ENCODE measurements around the gene PIP5K1B. TPM values are rescaled to one million over a fixed set of nuclear protein-coding genes. Genes with fewer than 3 reads are reported as not detected.
A peak's percentile ranks its signal among the peaks of the same experiment; 100 is the strongest.
"Not testable (repeated sequence)": the region's sequence is repeated elsewhere in the genome, so short reads cannot be mapped to it uniquely, and the experiment has no call there.

PIP5K1B gene
- polyA plus RNA-seq, 4 donors, result 6.2 to 8.5 (median 7.9) TPM

DNA sequence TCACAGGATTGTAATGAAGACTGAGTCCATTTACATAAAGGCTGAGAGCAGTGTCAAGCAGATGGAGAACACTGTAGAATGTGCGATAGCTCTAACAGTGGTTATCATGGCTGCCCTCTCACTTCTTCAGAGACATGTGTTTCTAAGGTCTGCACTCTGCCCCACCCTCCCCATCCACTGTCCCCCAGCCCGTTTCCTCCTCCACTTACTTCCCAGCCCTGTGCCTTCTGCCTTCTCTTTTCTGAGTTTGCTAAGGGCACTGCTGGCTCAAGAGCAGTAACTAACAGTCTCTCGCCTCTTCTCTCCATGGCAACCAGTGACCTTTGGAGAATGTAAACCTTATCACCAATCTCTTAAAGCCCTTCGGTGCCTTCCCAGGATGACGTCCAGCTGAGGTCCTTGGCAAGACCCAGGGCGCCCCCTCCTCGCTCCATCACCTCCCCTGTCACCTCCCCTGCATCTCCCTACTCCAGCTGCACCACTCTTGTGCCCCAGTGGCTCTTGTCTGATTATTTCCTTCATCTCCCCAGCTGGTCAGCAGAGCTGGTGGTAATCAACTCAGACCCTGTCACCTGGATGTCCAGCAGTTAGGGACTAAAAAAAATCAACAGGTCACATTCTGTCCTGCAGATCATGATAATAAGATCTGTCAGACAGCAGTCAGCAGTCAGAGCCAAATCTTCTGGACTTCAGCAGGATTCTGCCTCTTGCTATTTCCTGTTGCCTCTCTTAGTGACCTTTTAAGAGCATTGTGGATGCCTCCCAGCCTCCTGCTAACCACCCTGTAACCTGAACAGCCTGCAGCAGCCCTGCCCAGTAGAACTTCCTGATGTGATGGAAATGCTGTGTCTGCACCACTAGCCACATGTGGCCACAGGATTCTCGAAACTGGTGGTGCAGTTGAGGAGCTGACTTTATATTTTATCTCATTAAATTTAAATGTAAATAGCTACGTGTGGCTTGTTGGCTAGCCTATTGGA is 339.5 kb downstream of the PIP5K1B start:
- DNase-seq (ENCODE audit: low read depth in 4 of 4, low spot score in 3 of 4), result peak in 1 of 4 donors; percentile 32

DNA sequence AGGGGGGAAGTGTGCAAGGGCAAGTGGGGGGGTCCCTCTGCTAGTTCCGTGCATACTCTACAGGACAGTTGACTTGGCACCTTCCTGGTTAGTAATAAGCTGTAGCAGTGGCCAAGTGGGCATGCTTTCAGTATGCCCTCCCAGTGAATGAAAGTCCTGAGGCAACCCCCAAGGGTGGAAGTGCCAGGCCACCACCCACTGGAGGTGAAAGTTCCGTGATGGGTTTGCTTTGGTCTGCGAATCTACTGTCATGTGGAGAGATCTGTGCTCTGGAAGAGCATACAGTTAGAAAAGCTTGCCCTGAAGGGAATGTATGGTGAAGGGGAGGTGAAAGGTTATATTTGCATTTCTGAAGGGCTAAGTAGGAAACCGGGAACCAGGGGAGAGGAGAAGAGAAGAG is 340.8 kb downstream of the PIP5K1B start:
- DNase-seq (ENCODE audit: low read depth in 4 of 4, low spot score in 3 of 4), result no peak

DNA sequence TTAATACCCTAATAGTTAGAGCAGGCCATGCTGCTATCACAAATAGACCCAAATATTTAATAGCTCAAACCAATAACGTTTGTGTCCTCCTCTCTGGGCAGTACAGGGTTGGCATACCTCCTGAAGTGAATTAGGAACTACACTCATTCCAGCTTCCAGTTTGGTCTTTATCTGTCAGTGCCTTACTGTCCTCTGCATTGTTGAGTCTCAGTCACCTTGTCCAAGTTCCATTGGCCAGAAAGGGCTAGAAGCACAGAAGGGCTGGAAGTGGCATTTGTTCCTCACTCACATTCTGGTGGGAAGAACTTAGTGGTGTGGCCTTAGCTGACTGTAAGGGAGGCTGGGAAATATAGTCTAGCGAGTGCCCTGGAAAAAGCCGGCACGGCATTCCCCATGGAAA is 341.7 kb downstream of the PIP5K1B start:
- no peak for DNase-seq (ENCODE audit: low read depth in 4 of 4, low spot score in 3 of 4)

DNA sequence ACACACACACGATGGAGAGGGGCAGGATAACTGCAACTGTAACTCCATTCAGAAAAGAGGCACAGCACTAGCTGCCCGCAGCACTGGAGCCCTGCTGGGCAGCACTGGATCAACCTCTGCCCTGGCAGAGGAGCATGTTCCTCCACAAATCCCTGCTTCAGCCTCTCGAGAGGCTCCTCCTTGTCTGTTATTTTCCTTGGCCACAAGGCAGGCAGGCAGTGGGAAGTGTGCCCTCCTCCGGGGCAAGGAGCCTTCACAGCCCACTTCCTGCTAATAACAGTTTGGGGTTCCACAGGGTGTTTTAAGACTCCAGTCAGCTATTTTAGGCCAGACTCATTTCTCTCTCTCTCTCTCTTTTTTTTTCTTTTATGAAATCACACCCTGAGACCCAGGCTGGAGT is 342.3 kb downstream of the PIP5K1B start:
- no peak for DNase-seq (ENCODE audit: low read depth in 4 of 4, low spot score in 3 of 4)

DNA sequence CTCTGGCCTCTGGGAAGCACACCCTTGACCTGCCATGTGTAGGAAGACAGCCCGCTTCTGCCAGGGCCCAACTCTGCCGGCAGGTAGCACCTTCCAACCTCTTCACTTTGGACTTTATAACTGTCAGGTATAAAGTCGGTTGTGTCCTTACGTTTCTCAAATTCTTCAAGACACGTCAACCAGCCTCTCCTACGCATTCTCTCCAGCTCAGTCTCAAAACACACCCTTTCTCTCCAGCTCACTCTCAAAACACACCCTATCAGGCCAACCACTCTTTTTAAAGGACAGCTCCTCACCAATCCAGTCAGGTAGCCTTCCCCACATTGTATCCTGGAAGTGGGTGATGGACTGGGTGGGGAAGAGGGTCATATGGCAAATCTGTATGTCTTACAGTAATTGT is 344.1 kb downstream of the PIP5K1B start:
- no peak for DNase-seq (ENCODE audit: low read depth in 4 of 4, low spot score in 3 of 4)

DNA sequence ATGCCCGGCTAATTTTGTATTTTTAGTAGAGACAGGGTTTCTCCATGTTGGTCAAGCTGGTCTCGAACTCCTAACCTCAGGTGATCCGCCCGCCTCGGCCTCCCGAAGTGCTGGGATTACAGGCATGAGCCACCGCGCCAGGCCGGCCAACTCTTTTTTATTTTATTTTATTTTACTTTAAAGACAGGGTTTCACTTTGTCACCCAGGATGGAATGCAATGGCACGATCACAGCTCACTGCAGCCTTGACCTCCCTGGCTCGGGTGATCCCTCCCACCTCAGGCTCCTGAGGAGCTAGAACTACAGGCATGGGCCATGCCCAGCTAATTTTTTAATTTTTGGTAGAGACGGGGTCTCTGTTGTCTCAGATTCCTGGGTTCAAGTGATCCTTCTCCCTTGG is 345.9 kb downstream of the PIP5K1B start:
- not testable (repeated sequence) for DNase-seq (ENCODE audit: low read depth in 4 of 4, low spot score in 3 of 4)

DNA sequence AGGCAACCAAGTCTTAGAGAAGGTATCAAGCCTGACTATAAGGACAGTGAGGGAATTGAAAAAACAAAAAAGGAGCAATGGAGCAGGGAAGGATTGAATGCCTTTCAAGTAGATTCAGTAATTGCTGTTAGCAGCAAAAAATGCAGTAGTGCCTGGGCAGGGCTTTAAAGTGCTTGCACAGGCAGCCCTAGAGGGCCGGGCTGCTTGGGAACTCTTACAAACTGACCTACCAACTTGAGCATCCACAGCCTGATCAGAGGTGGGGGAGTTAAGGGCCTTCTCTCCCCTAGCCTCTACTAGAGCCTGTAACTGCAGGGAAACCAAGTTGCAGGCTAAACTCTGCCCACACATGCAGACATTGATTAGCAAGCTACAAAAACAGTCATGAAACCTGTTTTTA is 349.9 kb downstream of the PIP5K1B start:
- no peak for DNase-seq (ENCODE audit: low read depth in 4 of 4, low spot score in 3 of 4)

DNA sequence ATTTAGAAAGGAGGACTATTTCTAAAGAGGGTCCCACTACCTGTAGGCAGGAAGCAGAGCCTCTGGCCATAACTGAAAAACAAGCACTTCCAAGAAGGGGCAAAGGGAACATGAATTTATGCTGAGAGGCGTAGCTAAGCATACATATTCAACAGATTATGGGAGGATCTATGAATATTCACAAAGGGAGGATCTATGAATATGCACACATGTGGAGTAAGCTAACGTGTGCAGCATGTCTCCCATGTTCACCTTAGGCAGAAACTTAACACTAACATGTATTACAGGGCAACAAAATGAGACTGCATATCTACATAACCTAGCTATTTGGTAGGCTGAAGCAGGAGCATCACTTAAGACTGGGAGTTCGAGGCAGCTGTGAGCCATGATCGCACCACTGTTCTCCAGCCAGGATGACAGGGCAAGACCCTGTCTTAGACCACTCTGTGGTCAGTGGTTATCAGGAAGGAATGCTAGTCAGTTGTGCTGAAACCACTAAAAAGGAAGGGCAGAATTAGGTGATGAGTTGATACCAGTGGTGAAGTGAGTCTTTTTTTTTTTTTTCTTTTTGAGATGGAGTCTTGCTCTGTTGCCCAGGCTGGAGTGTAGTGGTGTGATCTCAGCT is 351.3 kb downstream of the PIP5K1B start:
- DNase-seq (ENCODE audit: low read depth in 4 of 4, low spot score in 3 of 4), result no peak

DNA sequence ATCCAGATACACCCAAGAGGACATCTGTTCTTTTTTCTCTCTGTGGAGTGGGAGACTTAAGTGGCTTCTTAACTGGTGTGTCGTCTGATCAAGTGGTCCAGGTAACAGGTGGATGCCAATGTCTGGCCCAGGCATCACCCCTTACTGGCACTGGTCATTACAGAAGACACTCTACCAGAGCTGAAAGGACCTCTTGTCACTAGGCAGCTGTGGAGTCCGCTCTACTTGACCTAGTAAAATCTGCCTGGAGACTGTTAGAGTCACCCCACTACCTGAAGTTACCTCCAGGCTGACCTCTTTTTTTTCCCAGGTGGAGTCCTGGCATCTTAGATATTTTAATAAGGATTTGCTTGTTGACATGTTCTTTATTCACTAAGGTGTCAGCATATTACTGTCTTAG is 353.1 kb downstream of the PIP5K1B start:
- DNase-seq (ENCODE audit: low read depth in 4 of 4, low spot score in 3 of 4), result no peak

Other genes with a start within 250 kb of the PIP5K1B start
- 1 to 10 TPM; 4.3 to 8.2 (median 6.8) TPM for gene TMEM252, start 164.4 kb upstream of the PIP5K1B start, polyA plus RNA-seq (ENCODE audit: insufficient read length in 4 of 4)